Measurements from ENCODE around the gene C1orf105.

DNA sequence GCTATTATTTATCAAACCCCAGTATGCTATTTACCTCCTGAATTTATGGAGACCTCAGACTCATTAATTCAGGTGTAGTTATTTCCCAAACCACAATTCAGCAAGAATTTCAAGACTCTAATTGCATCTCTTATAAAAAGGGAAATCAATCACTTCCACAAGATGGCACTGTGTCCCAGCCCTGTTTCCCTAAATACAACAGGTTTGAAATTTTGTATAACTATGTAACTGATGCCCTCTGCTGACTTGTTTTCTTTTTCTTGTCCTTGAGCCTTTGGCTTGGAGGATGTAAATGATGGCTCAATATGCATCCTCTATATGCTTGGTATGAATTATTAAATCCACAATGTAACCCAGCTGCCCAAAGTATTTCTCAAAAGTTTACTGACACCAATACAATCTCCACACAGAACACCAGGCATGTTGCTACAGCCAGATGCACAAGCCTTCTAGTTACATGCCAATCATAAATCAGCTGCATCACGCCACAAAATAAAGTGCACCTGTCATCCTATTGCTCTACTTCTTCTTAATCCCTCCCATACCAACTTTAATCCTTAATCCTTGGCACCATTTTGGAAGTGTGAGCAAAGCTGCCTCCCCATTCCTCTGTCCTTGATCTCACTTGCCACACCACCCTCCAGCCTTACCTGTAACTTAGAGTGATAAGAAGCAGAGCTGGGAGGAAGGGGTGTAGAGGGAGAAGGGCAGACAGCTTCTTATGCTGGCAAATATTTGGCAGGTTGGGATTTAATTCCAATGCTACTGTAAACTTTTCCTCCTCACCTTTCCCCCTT lies 9.0 kb downstream of the C1orf105 start:
- TF ChIP-seq RELA (CRISPR knock-in tag; IDR thresholded peaks at IDR 0.05; ENCODE audit: borderline replicate concordance) (no peak), MAX (CRISPR knock-in tag; IDR thresholded peaks at IDR 0.05) (no peak), TEAD4 (CRISPR knock-in tag; IDR thresholded peaks at IDR 0.05) (no peak)
